ENCODE results near the gene AGAP1.

DNA sequence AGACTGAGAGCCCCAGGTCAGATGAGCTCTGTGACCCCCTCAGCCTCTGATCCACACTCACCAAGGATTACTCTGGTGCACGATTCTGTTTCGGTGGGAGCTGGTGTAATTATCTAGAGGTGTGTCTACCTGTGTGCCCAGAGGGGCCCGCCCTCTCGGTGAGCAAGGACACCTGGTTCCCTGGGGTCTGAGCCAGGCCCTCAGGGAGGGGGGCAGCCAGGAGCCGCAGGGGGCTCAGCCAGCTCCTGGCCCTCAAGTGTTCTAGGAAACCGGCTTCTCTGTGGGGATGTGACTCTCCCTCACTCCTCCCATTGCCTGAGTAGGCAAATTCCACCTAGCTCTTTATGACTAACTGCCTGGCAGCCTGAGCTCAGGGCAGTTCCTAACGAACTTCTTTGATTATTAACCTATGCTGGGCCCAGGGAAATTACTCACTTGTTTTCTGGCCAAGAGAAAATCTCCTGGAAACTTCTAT is 17.4 kb downstream of the AGAP1 start:
- TF ChIP-seq, protein P1, sequence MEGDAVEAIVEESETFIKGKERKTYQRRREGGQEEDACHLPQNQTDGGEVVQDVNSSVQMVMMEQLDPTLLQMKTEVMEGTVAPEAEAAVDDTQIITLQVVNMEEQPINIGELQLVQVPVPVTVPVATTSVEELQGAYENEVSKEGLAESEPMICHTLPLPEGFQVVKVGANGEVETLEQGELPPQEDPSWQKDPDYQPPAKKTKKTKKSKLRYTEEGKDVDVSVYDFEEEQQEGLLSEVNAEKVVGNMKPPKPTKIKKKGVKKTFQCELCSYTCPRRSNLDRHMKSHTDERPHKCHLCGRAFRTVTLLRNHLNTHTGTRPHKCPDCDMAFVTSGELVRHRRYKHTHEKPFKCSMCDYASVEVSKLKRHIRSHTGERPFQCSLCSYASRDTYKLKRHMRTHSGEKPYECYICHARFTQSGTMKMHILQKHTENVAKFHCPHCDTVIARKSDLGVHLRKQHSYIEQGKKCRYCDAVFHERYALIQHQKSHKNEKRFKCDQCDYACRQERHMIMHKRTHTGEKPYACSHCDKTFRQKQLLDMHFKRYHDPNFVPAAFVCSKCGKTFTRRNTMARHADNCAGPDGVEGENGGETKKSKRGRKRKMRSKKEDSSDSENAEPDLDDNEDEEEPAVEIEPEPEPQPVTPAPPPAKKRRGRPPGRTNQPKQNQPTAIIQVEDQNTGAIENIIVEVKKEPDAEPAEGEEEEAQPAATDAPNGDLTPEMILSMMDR (IDR thresholded peaks at IDR 0.05) = no peak
- TF ChIP-seq EZH2 (IDR thresholded peaks at IDR 0.05) = no peak

All from neural progenitor cell (in vitro differentiated cells).